ENCODE measurements around the gene IGF2BP2. TPM values are rescaled to one million over a fixed set of nuclear protein-coding genes. Genes with fewer than 3 reads are reported as not detected.

The IGF2BP2 gene
- polyA plus RNA-seq, 1 experiment, result 2.0 TPM

DNA sequence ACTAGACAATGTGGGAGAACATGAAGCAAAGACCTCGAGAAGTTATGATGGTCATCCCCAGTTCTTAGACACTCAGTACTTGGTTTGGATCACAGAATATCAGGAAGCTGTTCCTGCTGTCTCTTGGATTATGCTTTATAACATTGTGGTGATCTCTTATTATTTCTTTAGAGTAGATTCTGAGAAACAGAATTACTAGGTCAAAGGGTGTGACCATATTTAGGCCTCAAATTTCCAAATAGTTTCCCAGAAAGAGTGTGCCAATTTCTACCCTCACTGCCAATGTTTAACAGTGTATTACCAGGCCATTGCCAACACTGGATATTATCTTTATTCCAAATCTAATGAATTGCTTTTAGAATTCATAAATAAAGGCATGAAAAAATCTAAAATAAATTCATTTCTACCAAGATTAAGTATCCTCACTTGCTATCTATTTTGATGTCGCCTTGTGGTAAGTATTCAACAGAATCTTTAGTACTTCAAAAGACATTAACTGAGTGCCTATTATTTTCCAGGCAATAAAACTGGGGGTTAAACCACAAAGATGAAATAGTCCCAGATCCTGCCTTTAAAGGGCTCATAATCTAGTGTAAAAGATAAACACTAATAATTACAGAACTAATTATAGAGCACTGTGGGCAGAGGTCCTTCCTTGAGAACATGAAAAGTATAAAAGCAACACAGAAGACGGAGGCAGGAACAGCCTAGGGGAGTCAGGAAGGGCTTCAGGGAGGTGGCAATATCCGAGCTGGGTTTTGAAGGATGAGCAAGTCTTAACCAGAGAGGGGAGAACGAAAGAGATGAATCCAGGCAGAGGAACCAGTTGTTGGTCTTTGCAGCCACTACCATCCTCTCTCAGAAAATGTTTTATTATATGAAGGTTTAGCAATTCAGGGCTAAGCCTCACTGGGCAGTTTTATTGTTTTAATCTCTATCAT, 86.8 kb downstream of the IGF2BP2 start:
- ChIA-PET CTCF (interaction anchor here (0.9 to 6.3 kb wide), 3 partner anchors 7 to 78 kb away, joined by 3 to 39 read pairs (median 5); no protein-coding TSS in a partner anchor), POLR2A (interaction anchor here (0.6 kb wide), 1 partner anchor 28 kb away, joined by 3 read pairs; no protein-coding TSS in a partner anchor)
- Histone ChIP-seq H3K27me3 (ENCODE audit: control insufficient read depth, insufficient read depth, low read length) (no peaks in the 10 kb centered on the region), H3K36me3 (ENCODE audit: control insufficient read depth, insufficient read depth, low read length) (no peaks in the 10 kb centered on the region), H3K4me3 (ENCODE audit: low read depth, low read length) (no peak overlapping the region)
- DNase-seq (ENCODE audit: low read depth), result no peak
- TF ChIP-seq, protein P1, sequence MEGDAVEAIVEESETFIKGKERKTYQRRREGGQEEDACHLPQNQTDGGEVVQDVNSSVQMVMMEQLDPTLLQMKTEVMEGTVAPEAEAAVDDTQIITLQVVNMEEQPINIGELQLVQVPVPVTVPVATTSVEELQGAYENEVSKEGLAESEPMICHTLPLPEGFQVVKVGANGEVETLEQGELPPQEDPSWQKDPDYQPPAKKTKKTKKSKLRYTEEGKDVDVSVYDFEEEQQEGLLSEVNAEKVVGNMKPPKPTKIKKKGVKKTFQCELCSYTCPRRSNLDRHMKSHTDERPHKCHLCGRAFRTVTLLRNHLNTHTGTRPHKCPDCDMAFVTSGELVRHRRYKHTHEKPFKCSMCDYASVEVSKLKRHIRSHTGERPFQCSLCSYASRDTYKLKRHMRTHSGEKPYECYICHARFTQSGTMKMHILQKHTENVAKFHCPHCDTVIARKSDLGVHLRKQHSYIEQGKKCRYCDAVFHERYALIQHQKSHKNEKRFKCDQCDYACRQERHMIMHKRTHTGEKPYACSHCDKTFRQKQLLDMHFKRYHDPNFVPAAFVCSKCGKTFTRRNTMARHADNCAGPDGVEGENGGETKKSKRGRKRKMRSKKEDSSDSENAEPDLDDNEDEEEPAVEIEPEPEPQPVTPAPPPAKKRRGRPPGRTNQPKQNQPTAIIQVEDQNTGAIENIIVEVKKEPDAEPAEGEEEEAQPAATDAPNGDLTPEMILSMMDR (IDR thresholded peaks at IDR 0.05; ENCODE audit: insufficient read depth, low read depth, low read length), result no peak

DNA sequence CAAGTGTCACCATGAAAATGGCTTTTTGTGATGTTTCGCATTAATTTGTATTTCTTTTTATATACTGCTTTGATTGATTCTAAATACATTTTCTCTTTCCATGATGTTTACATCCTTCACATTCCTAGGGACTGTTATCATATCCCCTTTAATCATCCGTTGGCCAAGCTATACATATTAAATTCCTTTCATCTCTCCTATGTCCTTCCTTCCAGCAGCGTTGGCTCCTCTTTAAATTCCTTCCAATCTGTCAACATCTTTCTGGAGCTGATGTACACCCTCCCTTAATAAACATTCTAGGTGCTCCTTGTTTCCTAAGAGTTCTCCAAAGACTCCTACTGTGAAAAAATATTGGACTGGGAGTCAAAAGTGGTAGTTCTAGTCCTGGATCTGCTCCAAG, 87.8 kb downstream of the IGF2BP2 start:
- TF ChIP-seq, protein P1 (IDR thresholded peaks at IDR 0.05; ENCODE audit: insufficient read depth, low read depth, low read length), result no peak
- CTCF ChIA-PET, result interaction anchor here (1.0 to 6.3 kb wide), 2 partner anchors 8 to 77 kb away, joined by 5 to 39 read pairs; no protein-coding TSS in a partner anchor
- POLR2A ChIA-PET, result interaction anchor here (0.7 kb wide), 1 partner anchor 9 kb away, joined by 3 read pairs; no protein-coding TSS in a partner anchor
- Histone ChIP-seq H3K36me3 (ENCODE audit: control insufficient read depth, insufficient read depth, low read length) (no peaks in the 10 kb centered on the region), H3K4me3 (ENCODE audit: low read depth, low read length) (no peak overlapping the region), H3K27me3 (ENCODE audit: control insufficient read depth, insufficient read depth, low read length) (no peaks in the 10 kb centered on the region)
- no peak for DNase-seq (ENCODE audit: low read depth)

DNA sequence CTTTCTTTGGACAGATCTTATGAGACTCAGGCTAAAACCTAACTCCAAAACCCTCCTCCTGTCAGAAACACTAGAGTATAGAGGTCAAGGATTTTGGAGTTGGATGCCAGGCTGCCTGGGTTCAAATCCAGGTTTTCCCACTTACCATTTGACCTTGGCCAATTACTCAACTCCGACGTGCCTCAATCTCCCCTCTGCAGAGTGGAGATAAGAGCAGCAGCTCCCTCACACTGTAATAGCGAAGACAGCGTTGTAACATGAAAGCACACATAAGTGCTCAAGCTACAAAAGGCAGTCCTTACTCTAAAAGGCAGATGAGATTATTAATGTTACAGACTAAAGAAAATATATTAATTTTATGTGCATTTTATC, 90.1 kb downstream of the IGF2BP2 start:
- Histone ChIP-seq H3K27me3 (ENCODE audit: control insufficient read depth, insufficient read depth, low read length) (no peaks in the 10 kb centered on the region), H3K4me3 (ENCODE audit: low read depth, low read length) (no peak overlapping the region), H3K36me3 (ENCODE audit: control insufficient read depth, insufficient read depth, low read length) (no peaks in the 10 kb centered on the region)
- DNase-seq (ENCODE audit: low read depth), result no peak
- TF ChIP-seq, protein P1 (IDR thresholded peaks at IDR 0.05; ENCODE audit: insufficient read depth, low read depth, low read length), result no peak
- ChIA-PET POLR2A (no interaction called here), CTCF (interaction anchor here (0.9 to 6.3 kb wide), 11 partner anchors 11 to 208 kb away, joined by 3 to 39 read pairs (median 5); partner anchors contain the start of gene IGF2BP2)

DNA sequence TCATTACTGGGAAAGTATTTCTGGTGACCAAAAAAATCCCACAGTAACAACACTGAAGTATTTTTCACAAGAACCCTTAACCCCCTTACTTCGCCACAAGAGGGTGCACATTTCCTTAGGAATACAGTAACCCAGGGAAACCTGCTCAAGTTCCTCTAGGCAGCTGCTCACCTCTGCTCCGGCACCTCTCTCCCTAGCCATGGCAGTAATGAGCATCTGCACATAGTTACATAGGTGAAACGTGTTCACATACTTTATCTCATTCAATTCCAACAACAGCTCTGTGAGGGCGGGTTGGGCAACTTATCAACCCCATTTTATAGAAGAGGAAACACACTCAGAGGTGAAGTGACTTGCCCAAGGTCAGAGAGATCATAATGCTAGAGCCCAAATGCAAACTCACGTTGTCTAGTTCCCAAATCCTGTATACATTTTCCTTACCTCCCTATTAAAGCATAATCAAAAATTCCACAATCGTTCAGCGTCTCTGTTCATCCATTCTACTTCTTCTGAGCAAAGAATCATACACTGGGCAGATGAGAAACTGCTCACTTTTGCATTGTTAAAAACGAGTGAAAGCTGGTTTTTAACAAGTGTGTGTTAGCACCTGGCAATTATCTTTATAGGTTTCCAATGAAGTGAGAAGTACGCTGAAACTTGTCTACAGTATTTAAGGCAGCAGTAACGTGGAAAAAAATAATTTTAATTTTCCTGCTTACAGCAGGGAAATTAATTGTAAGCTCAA, 90.7 kb downstream of the IGF2BP2 start:
- no peak for DNase-seq (ENCODE audit: low read depth)
- TF ChIP-seq, protein P1 (IDR thresholded peaks at IDR 0.05; ENCODE audit: insufficient read depth, low read depth, low read length), result peak; percentile 70
- CTCF ChIA-PET, result interaction anchor here (0.6 to 6.3 kb wide), 14 partner anchors 11 to 464 kb away, joined by 3 to 39 read pairs (median 5); partner anchors contain the start of gene IGF2BP2
- H3K36me3 ChIP-seq (ENCODE audit: control insufficient read depth, insufficient read depth, low read length), result no peaks in the 10 kb centered on the region
- H3K27me3 ChIP-seq (ENCODE audit: control insufficient read depth, insufficient read depth, low read length), result no peaks in the 10 kb centered on the region
- POLR2A ChIA-PET, result no interaction called here
- no peak overlapping the region for H3K4me3 ChIP-seq (ENCODE audit: low read depth, low read length)
